Activated gamma-delta T cell treated with anti-CD3 and anti-CD28 coated beads, Interleukin-2, amount 50 U/mL, for 16 hours (primary cell): Measurements from ENCODE around the gene MBTPS1.

ENCODE experiments used
- DNase-seq: peaks from one replicate; pipeline ENCODE4 v3.0.0-alpha.2; 2020; ENCODE audit warnings: low read depth

Gene MBTPS1

GRCh38 chr16:84116720-84117493 lies at the start of gene MBTPS1:
MBTPS1 (minus strand) TSS chr16:84116942; CDS start chr16:84101783, 15,159 bp downstream.
- DNase-seq: peak; percentile 96

DNA sequence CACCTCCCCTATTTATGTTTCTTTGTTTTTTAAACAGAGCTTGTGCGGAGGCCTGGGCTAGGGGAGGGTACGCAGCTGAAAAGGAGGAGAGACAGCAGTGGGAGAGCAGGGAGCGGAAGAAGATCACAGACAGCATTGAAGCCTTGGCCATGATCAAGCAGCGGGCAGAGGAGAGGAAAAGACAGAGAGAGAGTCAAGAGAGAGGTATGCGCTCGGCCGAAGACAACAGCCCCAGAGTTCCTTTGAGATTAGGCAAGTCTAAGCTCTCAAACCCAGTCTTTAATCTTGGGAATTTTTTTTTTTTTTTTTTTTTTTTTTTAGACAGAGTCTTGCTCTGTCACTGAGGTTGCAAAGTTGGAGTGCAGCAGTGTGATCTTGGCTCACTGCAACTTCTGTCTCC lies 49.0 kb upstream of the MBTPS1 start:
- DNase-seq: no peak

- no peak for DNase-seq
Observed at GRCh38 chr16:84161801-84162200, 45.1 kb upstream of the MBTPS1 start.

GRCh38 chr16:84161037-84161436 lies 44.3 kb upstream of the MBTPS1 start:
- DNase-seq: no peak

- no peak for DNase-seq
Observed at GRCh38 chr16:84159800-84160199, 43.1 kb upstream of the MBTPS1 start.

GRCh38 chr16:84159007-84159406 lies 42.3 kb upstream of the MBTPS1 start:
- DNase-seq: no peak

- DNase-seq: no peak
Observed at GRCh38 chr16:84156342-84156784, 39.6 kb upstream of the MBTPS1 start.

GRCh38 chr16:84155771-84156170 lies 39.0 kb upstream of the MBTPS1 start:
- no peak for DNase-seq

DNA sequence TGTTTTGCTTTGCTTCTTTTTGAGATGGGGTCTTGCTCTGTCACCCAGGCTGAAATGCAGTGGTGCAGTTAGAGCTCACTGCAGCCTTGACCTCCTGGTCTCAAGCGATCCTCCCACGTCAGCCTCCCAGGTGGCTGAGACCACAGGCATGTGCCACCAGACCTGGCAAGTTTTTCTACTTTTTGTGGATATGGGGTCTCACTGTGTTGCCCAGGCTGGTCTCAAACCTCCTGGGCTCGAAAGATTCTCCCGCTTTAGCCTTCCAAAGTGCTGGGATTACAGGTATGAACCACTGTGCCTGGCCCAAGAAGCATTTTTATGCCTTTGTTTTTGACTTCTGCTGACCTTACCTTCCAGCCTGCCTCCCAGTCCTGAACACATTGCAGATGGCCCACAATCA lies 38.5 kb upstream of the MBTPS1 start:
- DNase-seq: no peak

DNA sequence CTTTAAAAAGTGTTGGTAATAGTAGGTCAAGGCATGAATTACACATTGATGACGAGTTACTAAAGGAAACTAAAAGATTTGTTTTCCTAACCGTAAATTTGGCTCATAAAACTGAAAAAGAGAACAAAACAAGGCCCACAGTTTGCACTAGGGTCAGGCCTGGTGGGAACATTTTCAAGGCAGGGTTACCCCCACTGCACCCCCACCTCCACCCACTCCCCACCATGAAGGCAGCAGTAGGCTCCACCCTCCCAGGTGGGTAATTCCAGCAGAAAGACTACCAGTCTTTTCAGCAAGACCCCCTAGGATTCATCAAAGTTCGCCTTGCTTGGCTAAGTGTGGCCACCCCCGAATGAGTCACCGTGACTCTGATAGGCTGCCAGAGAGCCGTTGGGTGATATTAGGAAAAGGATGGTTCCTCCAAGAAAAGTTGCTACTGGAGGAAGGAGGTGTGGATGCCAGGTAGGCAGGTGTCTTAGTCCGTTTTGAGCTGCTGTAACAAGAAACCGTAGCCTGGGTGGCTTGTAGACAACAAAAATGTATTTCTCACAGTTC lies 37.0 kb upstream of the MBTPS1 start:
- no peak for DNase-seq

DNA sequence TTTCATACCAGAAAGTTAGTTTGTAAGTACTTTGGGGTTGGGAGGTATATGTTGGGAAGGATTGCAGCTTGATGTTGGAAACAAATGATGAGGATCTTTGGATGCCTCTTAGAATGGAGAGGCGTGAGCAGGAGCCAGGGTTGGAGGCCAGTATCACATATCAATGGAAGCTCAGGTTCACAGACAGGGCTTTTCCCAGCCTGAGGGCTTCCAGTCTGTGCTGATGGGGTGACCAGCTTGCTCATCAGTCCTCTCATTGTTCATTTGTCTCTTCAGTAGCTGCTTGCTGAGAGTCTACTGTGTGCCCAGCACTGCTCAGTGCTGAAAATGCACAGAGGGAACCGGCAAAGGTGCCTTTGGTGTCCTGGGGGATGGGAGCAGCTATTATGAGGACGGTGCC lies 34.2 kb upstream of the MBTPS1 start:
- no peak for DNase-seq

DNA sequence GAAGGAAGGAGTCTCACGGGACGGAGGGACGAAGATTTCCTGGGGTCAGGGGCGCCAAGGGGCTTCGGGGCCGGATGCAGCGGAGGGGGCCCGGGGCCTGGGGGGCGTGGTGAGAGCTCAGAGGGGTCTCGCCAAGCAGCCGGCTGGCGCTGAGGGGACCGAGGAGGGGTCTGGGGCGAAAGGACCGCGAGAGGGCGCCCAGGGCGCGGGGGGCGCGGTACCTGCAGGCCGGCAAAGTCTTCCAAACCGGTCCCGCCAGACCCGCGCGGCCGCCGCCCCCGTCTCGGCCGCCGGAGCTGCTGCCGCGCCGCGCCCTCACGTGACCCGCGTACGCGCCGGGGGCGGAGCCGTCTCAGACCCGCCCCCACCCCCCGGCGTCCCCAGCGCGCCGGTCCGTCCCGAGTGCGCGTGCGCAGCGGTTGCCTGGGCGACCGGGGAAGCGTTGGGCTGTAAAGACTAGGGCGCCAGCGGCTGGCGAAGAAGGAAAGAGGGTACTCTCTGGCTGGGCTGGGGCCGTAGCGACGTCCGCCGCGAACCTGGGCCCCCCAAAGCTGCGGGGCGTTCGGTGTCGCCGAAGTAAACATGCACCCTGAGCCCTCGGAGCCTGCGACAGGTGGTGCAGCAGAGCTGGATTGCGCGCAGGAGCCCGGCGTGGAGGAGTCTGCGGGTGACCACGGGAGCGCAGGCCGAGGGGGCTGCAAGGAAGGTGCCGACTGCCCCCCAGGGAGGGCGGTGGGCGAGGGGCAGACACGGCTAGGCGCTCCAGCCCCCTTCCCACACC lies 28.3 kb upstream of the MBTPS1 start, which contains the start of the genes DNAAF1 and HSDL1:
Gene DNAAF1, plus strand, starts transcription at position 450 of the 781 bp plus-strand sequence. Its CDS starts 133 bp downstream, at position 583.
Gene HSDL1, minus strand, starts transcription at position 319 of the 781 bp plus-strand sequence. CDS start 13,856 bp downstream, outside the sequence.
- peak; percentile 93 for DNase-seq

DNA sequence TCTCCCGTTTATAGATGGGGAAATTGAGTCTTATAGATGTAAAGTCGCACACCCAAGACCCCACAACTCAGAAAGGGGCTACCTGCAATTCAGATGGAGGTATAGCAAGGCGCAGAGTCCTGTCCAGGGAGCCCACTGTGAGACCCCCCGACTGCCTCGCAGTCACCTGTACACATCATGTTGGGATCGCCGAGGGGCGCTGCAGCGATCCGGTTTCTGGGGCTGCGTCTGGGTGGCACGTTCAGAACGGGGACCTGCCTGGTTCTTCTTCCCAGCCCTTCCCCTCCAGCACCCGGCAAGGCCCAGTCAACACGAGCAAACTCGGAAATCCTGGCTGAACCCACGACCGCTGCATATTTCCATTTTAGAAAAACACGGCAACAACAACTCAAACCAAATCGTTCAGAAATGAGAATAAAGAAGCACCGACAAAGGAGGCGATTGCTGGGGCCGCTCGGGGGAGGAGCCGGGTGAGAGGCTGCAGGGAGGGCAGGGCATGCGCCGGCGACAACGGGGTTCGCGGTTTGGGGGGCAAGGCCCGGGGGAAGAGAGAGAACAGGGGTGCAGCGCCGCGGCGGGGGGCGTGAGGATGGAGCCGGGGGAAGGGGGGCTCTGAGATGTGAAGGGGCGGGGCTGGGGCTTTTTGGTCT lies 27.6 kb upstream of the MBTPS1 start:
- DNase-seq: peak; percentile 11

GRCh38 chr16:84143784-84144199 lies 27.1 kb upstream of the MBTPS1 start:
- no peak for DNase-seq

DNA sequence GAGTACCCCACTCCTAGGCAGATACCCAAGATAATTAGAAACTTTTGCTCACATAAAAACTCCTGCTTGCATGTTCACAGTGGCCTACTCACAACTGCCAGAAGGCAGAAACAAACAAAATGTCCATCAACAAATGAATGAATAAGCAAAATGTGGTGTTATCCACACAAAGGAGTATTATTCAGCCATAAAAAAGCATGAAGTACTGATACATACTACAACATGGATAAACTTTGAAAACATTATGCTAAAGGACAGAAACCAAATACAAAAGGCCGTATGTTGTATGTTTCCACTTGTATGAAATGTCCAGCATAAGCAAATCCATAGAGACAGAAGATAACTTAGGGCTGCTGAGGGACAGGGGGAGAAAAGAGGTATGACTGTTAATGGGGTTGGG lies 26.3 kb upstream of the MBTPS1 start:
- no peak for DNase-seq

DNA sequence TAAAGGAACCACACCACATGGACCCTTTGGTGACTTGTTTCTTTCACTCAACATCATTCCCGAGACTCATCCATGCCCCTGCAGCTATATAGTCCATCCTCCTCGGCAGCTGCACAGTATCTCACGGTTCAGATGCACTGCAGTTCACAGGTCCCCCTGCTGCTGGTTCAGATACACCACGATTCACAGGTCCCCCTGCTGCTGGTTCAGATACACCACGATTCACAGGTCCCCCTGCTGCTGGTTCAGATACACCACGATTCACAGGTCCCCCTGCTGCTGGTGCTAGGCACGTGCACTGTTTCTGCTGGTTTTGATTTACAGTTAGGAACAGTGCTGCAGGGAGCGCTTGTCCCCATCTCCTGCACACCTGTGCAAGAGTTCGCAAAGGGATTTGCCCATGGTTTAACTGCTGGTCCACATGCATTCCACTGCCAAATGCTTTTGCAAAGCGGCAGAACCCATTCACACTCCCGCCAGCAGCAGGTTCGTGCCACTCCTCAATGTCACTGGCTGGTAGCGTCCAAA lies 24.5 kb upstream of the MBTPS1 start:
- DNase-seq: no peak

DNA sequence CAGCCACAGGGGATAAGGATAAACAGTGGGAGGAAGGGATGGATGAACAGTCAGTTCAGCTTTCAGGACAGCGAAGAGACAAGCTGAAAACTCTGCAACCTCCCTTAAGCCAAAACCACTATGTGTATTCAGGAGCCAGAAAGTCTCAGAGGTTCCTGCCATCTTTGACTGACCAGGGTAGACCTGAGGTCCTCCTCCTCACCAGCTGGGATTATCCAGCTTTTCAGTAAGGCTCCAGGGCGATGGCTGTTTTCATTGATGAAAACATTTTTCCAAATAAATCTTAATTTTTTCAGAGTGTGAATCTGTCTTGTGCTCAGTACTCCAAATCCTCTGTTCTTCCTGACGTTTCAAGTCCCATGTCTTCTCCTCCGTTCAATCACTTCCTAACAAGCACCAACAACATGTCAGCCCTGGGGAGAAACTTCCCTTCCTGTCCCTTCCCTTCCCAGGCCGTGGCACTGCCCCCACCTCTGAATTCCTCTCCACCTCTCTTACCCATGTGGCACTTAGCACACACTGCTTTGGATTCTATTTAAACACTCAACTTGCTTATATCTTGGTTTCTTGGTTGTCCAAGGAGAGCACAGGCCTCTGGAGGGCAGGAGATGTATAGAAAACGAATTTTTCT lies 23.0 kb upstream of the MBTPS1 start:
- no peak for DNase-seq

DNA sequence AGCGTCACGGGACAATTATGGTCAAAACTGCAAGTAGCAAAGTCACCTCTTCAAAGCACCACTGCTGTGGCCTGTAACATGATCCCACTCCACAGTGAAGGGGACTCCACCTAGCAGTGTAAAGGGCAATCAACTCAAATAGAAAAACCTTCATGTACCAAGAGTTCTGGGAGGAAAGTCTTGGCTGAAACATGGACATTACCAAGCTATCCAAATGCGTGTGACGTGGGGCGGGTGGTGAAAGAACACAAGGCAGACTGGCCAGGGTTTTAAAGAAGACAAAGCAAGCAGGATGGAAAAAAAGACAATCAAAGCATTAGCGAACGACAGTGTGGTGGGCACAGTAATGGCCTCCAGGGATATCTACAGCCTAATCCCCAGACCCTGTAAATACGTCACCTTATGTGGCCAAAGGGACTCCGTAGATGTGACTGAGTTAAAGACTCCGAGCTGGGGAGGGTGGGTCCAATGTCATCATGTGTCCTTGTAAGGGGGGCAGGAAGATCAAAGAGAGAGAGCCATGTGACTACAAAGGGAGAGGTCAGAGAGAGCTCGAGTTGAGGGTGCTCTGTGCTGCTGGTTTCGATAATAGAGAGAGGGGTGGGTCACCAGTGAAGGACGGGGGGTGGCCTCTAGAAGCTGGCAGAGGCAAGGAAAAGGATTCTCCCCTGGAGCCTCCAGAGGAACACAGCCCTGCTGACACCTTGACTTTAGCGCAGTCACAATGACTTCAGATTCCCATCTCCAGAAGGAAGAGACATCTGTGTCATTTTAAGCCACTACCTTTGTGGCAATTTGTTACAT lies 22.3 kb upstream of the MBTPS1 start:
- no peak for DNase-seq

DNA sequence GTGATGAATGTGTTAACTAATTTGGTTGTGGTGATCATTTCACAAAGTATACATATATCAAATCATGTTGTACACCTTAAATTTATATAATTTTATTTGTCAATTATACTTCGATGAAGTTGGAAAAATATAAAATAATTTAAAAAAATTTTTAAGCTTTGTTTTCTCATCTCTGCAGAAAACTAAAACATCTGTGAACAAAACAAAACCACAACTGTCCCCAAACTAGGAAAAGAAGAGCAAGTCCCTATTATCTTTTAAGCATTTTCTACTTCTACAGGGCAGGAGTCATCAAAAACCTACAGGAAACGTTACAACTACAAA lies 21.7 kb upstream of the MBTPS1 start:
- no peak for DNase-seq

DNA sequence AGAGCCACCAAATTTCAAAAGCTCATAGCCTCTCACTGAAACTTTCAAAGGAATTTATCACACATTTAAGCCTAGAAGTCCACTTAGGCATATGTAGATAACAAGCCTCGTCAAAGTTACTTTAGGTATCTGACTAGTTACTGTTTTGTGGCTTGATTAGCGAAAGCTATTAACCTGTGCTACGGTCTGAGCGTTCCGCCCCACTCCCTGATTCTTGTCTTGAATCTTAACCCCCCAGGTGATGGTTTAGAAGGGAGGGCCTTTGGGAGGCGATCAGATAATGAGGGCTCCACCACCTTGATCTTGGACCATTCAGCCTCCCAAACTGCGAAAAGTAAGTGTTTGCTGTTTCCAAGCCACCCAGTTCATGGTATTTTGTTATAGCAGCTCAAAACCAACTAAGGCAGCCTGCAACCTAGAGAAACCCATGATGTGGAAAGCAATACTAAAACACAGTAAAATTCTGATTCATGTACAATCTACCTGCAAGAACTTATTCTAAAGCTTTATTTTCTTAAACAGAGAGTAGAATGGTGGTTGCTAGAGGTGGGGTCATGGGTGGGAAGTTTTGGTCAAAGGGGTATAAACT lies 21.1 kb upstream of the MBTPS1 start:
- no peak for DNase-seq
